ENCODE results near the gene MAL.
A peak's percentile ranks its signal among the peaks of the same experiment; 100 is the strongest.

MAL gene

DNA sequence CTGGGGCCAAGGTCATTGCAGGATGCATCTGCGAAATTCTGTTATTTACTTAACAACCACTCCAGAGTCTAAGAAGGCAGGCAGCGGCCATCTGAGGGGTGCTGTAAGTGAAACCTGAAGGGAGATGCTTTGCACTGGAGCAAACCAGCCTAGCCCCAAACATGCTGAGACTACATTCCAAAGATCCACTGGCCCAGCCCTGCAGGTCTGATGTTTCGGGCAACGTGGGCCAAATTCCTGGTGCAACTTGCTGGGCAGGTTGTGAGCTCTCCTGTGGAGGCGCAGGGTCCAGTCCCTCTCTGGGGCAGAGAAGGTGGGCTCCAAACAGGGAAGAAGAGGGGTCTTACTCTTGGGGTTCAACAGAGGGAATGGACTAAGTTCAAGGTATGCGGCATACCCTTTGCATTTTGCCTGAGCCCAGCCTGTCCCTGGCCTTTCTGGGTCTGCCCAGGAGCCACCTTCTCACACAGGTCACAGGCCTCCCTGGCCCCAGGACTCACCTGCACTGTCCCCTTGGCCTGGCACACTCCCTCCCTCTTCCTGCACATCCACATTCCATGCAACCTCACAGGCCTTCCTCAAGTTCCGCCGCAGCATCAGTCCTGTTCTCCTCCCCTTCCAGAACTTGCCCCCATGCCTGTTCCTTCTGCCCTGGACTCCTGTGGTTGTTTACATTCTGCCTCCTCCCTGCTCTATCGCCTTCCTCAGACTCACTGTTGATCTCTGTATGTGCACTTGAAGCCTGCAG, 5.1 kb upstream of the MAL start:
- TF ChIP-seq ESRRG (CRISPR knock-in tag; IDR thresholded peaks at IDR 0.05) (no peak), ISL1 (CRISPR knock-in tag; IDR thresholded peaks at IDR 0.05) (no peak), ZNF565 (CRISPR knock-in tag; conservative IDR thresholded peaks at IDR 0.05; ENCODE audit: low read depth) (no peak), TCF4 (CRISPR knock-in tag; IDR thresholded peaks at IDR 0.05; ENCODE audit: borderline replicate concordance) (no peak), ARNTL (CRISPR knock-in tag; IDR thresholded peaks at IDR 0.05; ENCODE audit: borderline replicate concordance, low read depth) (no peak), ZFP30 (CRISPR knock-in tag; IDR thresholded peaks at IDR 0.05) (no peak), PPARA (CRISPR knock-in tag; IDR thresholded peaks at IDR 0.05; ENCODE audit: borderline replicate concordance) (no peak), TOX (CRISPR knock-in tag; IDR thresholded peaks at IDR 0.05; ENCODE audit: borderline replicate concordance) (no peak), OSR1 (CRISPR knock-in tag; IDR thresholded peaks at IDR 0.05) (no peak), RARB (CRISPR knock-in tag; IDR thresholded peaks at IDR 0.05) (no peak), GLIS3 (CRISPR knock-in tag; IDR thresholded peaks at IDR 0.05) (no peak)
- ATAC-seq, result no peak

DNA sequence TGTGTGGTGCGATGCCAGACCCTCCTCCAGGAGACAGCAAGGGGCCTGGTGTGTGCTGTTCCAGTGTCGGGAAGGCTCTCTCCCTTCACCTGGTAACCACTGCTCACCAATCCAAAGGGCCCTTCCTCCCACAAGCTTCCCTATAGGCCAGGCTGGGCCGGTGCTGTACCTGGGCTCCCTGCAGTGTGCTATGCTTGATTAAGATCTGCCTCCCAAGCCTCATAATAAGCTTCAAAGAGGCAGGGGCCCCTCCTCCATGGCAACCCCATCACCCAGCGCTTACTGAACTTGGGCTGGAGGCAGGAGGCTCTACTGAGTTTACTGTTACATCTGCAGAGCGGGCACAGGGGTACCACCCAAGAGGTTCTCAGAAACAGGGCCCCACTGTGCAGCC, 4.5 kb upstream of the MAL start:
- TF ChIP-seq ESRRG (CRISPR knock-in tag; IDR thresholded peaks at IDR 0.05) (no peak), GLIS3 (CRISPR knock-in tag; IDR thresholded peaks at IDR 0.05) (no peak), PPARA (CRISPR knock-in tag; IDR thresholded peaks at IDR 0.05; ENCODE audit: borderline replicate concordance) (no peak), TCF4 (CRISPR knock-in tag; IDR thresholded peaks at IDR 0.05; ENCODE audit: borderline replicate concordance) (no peak), ZNF8 (CRISPR knock-in tag; IDR thresholded peaks at IDR 0.05) (no peak), ZFP3 (CRISPR knock-in tag; IDR thresholded peaks at IDR 0.05) (no peak)
- TF ChIP-seq, protein P1, sequence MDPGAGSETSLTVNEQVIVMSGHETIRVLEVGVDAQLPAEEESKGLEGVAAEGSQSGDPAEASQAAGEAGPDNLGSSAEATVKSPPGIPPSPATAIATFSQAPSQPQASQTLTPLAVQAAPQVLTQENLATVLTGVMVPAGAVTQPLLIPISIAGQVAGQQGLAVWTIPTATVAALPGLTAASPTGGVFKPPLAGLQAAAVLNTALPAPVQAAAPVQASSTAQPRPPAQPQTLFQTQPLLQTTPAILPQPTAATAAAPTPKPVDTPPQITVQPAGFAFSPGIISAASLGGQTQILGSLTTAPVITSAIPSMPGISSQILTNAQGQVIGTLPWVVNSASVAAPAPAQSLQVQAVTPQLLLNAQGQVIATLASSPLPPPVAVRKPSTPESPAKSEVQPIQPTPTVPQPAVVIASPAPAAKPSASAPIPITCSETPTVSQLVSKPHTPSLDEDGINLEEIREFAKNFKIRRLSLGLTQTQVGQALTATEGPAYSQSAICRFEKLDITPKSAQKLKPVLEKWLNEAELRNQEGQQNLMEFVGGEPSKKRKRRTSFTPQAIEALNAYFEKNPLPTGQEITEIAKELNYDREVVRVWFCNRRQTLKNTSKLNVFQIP (CRISPR knock-in tag; IDR thresholded peaks at IDR 0.05; ENCODE audit: borderline replicate concordance, low read depth), result no peak
- TF ChIP-seq, protein P2, sequence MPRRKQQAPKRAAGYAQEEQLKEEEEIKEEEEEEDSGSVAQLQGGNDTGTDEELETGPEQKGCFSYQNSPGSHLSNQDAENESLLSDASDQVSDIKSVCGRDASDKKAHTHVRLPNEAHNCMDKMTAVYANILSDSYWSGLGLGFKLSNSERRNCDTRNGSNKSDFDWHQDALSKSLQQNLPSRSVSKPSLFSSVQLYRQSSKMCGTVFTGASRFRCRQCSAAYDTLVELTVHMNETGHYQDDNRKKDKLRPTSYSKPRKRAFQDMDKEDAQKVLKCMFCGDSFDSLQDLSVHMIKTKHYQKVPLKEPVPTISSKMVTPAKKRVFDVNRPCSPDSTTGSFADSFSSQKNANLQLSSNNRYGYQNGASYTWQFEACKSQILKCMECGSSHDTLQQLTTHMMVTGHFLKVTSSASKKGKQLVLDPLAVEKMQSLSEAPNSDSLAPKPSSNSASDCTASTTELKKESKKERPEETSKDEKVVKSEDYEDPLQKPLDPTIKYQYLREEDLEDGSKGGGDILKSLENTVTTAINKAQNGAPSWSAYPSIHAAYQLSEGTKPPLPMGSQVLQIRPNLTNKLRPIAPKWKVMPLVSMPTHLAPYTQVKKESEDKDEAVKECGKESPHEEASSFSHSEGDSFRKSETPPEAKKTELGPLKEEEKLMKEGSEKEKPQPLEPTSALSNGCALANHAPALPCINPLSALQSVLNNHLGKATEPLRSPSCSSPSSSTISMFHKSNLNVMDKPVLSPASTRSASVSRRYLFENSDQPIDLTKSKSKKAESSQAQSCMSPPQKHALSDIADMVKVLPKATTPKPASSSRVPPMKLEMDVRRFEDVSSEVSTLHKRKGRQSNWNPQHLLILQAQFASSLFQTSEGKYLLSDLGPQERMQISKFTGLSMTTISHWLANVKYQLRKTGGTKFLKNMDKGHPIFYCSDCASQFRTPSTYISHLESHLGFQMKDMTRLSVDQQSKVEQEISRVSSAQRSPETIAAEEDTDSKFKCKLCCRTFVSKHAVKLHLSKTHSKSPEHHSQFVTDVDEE (CRISPR knock-in tag; IDR thresholded peaks at IDR 0.05), result no peak

DNA sequence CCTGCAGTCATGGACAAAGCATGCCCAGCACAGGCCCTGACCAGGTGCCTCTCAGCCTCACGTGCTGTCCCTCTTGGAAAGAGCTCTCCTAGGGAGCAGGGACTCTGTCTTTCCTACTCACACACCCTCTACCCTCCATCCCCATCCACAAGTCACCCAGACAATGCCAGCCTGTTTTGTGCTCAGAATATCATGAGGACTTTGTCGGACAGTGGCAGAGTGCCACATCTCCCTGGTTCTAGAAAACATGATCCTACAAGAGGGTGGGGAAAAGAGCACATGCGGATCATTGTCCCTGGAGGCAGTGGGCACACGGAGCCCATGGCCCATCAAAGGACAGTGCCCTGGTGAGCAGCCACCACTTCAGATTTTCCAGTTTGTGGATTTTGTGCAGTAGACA, 3.7 kb upstream of the MAL start:
- no peak for ATAC-seq
- TF ChIP-seq BACH2 (CRISPR knock-in tag; IDR thresholded peaks at IDR 0.05; ENCODE audit: borderline replicate concordance) (no peak), ISL1 (CRISPR knock-in tag; IDR thresholded peaks at IDR 0.05) (no peak), SNAI2 (CRISPR knock-in tag; IDR thresholded peaks at IDR 0.05) (no peak), TOX (CRISPR knock-in tag; IDR thresholded peaks at IDR 0.05; ENCODE audit: borderline replicate concordance) (no peak), PPARA (CRISPR knock-in tag; IDR thresholded peaks at IDR 0.05; ENCODE audit: borderline replicate concordance) (no peak), ZNF565 (CRISPR knock-in tag; conservative IDR thresholded peaks at IDR 0.05; ENCODE audit: low read depth) (no peak), ZFP3 (CRISPR knock-in tag; IDR thresholded peaks at IDR 0.05) (no peak), CSDC2 (CRISPR knock-in tag; IDR thresholded peaks at IDR 0.05) (no peak)
- TF ChIP-seq, protein P1 (CRISPR knock-in tag; IDR thresholded peaks at IDR 0.05; ENCODE audit: borderline replicate concordance, low read depth), result no peak

More for the DNA sequence above, 4.5 kb upstream of the MAL start:
- ATAC-seq, result no peak

DNA sequence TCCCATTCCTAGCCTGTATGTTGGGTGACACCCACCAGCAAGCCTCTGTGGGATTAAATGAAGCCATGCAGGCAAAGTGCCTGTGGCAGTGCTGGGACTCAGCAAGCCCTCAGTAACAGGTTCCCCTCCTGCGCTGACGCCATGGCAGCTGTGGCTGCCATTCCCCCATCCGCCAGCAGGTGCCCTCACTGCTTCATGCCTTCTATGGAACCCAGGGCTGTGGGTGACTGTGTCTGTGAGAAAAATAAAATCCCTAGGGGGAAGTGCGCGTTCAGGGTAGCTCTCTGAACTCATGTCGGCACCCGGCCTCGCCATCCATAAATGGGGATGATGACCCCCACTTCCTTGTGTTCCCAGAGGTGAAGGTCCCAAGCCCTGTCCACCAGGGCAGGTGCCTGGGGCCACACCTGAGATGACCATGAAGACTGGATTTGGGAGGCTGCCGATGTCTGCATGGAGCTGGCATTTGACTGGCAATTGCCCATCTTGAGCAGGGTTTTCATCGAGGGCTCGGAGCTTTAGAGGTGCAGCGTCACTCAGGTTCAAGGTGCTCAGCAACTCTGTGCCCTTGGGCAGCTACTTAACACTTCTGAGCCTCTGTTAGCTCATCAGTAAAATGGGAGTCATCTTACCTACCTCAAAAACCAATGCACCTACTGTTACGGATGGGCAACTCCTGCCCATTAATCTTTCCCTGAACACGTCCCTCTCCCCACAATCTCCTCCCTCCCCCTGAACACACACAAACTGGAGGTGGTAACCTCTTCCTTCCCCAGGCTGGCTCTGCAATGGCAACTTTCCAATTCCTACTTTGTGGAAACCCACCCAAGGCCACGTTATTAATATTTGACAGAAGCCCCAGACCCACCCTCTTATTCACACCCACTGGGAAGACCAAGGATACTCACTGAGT, 2.9 kb upstream of the MAL start:
- ATAC-seq, result peak; percentile 93
- TF ChIP-seq ZFP30 (CRISPR knock-in tag; IDR thresholded peaks at IDR 0.05) (no peak), ZNF565 (CRISPR knock-in tag; conservative IDR thresholded peaks at IDR 0.05; ENCODE audit: low read depth) (no peak), ZNF70 (CRISPR knock-in tag; IDR thresholded peaks at IDR 0.05) (no peak), ARNTL (CRISPR knock-in tag; IDR thresholded peaks at IDR 0.05; ENCODE audit: borderline replicate concordance, low read depth) (no peak), SNAI2 (CRISPR knock-in tag; IDR thresholded peaks at IDR 0.05) (no peak), ZC3H10 (CRISPR knock-in tag; IDR thresholded peaks at IDR 0.05) (no peak), TOX (CRISPR knock-in tag; IDR thresholded peaks at IDR 0.05; ENCODE audit: borderline replicate concordance) (no peak), ZNF8 (CRISPR knock-in tag; IDR thresholded peaks at IDR 0.05) (no peak), RARB (CRISPR knock-in tag; IDR thresholded peaks at IDR 0.05) (no peak), ESRRG (CRISPR knock-in tag; IDR thresholded peaks at IDR 0.05) (no peak), GLIS3 (CRISPR knock-in tag; IDR thresholded peaks at IDR 0.05) (no peak), CSDC2 (CRISPR knock-in tag; IDR thresholded peaks at IDR 0.05) (no peak), OSR1 (CRISPR knock-in tag; IDR thresholded peaks at IDR 0.05) (no peak)
- TF ChIP-seq, protein P2 (CRISPR knock-in tag; IDR thresholded peaks at IDR 0.05), result no peak
- TF ChIP-seq, protein P3, sequence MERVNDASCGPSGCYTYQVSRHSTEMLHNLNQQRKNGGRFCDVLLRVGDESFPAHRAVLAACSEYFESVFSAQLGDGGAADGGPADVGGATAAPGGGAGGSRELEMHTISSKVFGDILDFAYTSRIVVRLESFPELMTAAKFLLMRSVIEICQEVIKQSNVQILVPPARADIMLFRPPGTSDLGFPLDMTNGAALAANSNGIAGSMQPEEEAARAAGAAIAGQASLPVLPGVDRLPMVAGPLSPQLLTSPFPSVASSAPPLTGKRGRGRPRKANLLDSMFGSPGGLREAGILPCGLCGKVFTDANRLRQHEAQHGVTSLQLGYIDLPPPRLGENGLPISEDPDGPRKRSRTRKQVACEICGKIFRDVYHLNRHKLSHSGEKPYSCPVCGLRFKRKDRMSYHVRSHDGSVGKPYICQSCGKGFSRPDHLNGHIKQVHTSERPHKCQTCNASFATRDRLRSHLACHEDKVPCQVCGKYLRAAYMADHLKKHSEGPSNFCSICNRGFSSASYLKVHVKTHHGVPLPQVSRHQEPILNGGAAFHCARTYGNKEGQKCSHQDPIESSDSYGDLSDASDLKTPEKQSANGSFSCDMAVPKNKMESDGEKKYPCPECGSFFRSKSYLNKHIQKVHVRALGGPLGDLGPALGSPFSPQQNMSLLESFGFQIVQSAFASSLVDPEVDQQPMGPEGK (CRISPR knock-in tag; IDR thresholded peaks at IDR 0.05; ENCODE audit: borderline replicate concordance), result no peak
